ENCODE data around the gene UBL4A.

Gene UBL4A

DNA sequence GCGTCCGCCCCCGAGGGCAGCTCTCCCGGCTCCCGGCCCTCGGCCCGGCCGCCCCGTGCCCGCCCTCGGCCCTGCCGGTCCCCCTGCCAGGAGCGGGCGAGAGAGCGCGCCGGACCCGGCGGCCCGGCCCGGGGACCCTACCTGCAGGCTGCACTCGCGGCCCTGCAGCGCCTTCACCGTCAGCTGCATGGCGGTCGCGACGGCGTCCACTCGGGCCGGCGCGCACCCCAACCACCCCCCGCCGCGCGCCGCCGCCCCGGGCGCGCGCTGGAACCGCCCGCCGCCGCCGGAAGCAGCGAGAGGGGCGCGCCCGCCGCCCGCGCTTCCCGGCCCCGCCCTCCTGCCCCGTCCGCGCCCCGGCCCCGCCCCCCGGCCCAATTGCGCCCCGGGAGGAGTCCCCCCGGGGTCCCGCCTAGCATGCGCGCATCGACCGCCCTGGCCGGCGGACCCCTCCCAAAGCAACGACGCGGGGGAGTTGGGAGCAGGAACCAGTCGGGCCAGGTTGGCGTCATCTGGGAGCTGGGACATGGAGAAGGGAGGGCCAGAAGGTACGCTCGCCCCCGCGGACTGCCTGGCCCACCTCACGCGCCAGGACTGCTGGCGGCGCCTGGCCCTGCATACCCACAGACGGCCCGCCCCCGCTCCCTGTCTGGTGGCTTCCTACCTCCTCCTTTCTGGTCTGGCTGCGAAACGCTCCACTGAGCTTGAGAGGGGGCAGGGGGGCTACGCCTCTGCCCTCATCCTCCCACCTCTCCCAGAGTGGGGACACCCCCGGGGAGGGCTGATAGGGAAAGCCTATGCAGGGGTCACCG, at the start of gene UBL4A:
TSS of gene UBL4A (minus strand) at position 220 of the 812 bp plus-strand sequence. CDS start at position 189, 31 bp downstream.
- peak; percentile 63 for DNase-seq

DNA sequence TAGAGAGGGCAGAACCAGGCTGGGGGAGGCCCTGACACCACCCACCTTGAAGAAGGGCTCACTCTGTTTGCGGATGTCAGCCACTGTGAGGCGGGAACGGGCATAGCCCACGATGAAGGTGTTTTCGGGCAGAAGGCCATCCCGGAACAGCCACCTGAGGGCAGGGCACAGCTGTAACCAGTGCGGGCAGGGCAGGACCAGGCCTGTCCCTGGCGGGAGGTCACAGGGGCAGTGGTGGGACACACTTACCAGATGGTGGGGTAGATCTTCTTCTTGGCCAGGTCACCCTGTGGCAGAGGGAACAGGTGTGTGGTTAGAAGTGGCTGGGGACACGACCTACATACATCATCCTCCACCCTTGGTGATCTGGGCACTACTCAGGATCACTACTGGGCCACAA, 49.5 kb upstream of the UBL4A start:
- no peak for DNase-seq

DNA sequence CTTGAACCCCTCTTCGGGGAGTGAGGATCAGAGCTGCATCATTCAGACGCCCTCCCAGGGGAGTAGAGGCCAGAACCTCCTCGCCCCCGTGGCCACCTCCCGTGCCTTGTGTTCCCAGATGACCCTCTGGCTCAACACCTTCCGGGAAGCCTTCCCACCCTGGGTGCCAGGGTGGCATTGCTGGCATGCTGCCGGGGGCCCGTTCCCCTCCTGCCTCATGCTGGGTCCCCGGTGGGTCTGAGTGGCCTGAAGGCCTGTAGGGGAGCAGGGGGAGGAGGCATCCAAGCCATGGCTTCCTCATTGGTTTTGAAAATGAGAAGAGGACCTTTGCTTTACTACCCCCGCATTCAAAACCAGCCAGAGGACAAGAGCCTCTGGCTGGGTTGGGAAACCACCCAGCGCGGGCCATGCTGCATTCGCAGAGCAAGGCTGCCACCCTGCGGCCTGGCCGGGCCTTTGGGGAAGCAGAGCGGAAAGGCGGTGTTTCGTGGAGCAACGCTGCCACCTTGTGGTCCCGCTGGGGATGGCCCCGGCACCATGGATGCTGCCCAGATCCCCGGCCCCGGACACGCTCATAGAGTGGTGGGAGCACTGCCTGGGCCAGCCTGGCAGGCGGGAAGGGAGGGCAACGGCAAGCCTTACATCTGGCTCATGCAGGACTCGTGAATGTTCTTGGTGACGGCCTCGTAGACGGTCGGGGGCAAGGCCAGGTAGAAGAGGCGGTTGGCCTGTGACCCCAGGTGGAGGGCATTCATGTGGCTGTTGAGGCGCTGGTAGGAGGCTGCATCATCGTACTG, 48.3 kb upstream of the UBL4A start:
- peak; percentile 71 for DNase-seq

DNA sequence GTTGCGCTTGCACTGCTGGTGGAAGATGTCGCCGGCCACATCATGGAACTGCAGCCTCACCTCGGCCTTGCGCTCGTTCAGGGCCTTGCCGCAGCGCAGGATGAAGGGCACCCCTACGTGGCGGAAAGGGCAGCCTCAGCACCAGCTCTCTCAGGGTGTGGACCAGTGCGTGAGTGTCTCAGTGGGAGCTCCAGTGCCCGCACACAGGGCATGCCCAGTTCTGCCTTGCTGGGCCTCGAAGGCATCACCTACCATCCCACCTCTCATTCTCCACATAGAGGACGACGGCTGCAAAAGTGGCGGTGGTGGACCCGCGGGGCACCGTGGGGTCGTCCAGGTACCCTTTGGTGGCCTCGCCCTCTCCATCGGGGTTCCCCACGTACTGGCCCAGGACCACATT, 46.3 kb upstream of the UBL4A start:
- DNase-seq = no peak

DNA sequence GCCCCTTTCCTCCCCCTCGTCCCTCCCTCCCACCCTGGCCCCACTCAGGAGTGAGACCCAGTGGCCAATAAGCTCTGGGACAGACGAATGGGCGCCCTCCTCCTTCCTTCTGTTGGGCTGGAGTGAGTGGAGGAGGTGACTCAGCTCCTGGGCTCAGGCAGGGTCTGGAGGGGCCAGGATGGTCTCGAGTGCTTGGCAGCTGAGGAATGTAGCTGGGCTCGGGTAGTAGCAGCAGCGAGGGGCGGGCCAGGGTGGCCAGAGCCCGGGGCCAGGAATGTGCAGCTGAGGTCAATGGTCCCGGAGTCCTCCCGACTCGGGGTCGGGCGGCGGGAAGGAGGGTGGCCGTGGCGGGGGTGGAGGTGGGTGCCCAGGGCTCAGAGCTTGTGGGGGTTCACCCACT, 45.2 kb upstream of the UBL4A start:
- DNase-seq = no peak

DNA sequence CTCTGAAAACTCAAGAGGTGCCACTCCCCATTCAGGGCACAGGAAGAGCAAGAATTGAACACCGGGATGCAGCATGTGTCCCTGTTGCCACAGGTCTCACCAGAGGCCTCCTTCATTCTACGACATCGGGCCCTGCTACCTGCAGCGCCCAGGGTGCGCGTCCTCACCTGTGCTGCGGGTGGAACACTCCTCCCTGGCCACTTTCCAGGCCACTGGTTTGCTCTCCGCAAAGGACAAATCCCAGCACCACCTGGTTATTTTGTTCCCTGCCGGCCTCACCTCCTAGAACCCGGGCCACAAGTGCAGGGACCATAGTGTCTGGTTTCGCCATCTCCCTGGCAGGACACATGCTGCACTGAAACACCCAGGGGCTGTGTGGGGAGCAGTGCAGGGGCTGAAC, 43.9 kb upstream of the UBL4A start:
- no peak for DNase-seq

DNA sequence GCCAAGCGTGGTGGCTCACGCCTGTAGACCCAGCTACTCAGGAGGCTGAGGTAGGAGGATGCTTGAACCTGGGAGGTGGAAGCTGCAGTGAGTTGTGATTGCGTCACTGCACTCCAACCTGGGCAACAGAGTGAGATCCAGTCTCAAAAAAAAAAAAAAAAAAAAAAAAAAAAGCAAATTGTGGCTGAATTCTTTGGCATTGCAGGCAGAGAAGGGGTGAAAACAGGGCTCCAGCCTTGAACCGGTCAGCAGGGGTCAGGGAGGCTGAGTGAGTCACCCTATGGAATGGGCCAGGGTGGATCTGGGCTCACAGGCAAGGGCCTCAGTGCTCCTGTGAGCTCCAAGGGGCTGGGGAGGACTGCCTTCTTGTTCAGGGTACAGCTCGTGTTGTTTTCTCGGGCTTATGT, 42.8 kb upstream of the UBL4A start:
- no peak for DNase-seq

DNA sequence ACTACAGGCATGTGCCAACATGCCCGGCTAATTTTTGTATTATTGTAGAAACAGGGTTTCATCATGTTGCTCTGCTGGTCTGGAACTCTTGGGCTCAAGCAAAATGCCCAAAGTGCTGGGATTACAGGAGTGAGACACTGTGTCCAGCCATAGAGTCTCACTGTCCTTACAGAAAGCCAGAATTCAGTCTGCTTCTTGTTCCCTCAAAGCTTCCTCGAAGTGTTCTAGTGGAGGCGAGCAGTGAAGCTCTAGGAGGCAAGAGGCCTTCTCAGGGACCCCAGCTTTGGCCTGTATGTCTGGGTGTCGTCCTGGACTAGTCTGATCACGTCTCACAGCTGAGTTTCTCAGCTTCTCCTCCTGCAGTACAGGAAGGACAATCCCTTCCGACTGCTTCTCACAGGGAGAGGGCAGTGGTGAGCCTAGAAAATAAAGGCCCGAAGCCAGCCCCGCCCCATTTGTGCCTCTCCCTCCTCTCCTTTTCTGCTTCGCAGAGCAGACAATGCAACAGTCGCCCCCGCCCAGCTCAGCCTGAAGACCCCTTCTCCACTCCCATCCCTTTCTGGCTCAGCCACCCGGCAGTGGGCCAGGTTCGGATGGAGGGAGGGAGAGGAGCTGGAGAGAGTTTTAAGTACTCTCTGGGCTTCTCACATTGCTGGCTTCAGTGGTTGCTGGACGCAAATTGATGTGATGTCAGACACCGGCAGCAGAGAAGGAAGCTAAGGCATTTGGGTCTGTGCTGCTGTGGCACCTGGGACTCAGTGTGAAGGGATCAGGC, 40.7 kb upstream of the UBL4A start:
- DNase-seq = peak; percentile 79

DNA sequence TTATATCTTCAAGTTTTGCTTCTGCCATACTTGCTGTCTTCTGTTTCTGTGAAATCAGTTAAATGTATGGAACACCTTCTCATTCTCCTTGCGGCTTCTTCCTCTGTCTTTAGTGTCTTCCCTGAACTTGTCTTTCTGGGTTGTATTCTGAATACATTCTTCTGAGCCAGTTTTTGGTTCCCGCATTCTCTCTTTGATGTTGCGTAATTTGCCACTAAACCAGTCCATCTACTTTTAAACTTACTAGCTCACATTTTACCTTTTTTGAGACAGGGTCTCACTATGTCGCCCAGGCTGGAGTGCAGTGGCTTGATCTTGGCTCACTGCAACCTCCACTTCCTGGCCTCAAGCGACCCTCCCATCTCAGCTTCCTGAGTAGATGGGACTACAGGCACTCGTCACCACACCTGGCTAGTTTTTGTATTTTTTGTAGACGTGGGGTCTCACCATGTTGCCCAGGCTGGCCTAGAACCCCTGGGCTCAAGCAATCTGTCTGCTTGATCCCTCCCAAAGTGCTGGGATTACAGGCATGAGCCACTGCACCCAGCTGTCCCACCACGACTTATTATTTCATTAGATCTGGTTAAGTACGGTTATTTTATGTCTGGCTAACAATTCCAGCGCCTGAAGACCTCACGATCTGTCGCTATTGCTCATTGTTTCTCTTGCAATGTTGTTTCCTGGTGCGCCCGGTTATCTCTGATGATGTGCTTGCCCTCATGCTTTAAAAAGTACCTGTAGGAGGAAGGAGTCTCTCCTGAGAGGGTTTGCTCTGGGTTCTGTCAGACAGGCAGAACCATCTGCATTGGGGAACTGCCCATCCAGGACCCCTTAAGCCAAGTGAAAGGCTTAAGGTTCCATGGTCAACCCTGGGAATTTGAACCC, 39.4 kb upstream of the UBL4A start:
- no peak for DNase-seq

DNA sequence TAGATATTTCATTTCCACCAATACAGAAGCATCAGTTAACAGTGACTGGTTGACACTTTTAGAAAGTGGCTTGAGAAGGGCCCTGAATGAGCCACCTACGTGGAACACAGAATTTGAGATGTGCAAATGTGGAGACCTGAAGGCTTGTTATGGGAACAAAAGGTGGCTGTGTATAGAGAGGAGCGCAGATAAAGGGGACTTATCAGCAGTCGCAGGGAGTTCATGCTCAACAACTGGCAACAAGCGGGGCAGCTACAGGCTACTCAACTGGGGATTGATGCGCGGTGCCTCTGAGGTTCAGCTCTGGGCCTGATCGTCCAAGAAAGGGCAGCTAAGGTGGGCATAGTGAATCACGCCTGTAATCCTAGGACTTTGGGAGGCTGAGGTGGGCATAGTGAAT, 33.0 kb upstream of the UBL4A start:
- DNase-seq = no peak

DNA sequence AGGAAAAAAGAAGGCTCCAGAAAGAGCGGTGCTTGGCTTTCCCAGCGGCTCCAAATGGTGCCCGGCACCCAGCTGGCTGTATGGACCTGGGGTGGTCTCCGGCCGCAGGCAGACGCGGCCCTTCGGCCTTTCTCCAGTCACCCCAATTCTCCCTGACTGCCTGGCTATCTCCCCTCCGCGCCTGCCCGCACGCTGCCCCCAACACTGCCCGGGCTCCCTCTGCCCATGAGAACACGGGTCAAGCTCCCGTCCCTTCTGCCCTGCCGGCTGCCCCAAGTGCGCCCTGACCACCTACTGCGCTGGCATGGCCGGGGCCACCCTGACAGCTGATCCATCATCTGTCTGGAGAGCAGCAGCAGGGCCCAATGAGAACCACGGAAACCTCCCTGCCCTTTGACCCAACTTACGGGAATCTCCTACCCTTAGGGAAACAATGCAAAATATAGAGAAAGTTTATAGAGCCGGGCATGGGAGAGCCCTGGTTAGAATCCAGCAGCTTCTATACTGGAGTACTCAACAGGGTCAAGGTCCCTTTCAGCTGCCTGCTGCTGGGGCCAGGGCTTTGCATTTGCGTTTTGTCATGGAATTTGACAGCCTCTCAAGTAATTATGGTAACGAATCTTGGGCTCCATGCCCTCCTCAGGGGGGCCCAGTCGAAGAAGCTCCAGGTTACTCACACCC, 30.8 kb upstream of the UBL4A start:
- DNase-seq = no peak

DNA sequence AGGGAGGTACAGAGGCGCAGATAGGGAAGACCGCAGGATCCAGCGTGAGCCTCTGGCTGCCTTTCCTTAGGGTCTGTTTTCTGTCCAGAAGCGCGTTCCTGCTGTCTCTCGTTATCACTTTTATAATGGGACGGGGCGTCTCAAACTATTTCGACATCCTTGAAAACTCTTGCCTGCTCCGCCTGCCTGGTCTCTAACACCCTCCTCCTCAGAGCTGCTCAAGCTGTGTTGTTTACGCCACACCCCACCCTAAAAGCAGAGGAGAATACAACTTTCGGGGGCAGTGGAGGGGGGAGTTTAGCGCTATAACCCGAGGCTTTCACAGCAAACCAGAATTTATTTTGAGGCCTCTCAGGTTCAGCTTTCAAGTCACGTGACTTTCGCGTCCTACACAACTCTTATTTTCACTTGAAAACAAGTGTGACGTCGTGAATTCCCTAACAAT, 30.3 kb upstream of the UBL4A start:
- DNase-seq = no peak

DNA sequence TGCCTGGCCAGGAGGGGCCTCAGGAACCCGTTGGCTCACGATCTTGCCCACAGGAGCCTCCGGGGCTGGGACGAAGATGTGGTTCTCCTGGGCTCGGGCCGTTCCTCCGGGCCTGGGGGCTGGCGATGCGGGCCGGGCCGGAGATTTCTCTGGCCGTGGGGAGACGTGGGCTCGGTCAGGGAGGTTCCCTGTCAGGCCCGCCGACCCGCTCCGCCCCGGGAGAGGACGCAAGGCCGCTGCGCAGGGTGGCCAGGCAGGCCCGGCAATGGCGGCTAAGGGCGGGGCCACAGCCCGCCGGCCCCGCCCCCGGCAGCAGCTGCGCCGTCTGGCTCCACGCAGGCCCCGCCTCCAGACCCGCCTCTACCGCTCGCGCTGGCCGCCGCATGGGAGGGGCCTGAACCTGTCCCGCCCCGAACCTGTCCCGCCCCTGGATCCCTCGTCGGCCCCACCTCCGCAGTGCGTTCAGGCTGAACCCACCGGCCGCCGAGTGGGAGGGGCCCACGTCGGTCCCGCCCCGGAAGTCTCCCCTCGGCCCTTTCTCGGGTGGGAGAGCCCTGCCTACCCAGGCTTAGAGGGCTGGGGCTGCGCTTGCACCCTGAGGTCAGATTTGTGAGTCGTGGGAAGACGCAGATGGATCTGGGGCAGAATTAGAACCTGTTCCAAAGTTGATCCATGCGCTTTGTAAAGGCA, 29.7 kb upstream of the UBL4A start, which contains the start of gene FAM3A:
TSS of gene FAM3A (minus strand) at position 267 of the 690 bp plus-strand sequence. CDS start 460 bp downstream, outside the sequence.
- DNase-seq = peak; percentile 88

DNA sequence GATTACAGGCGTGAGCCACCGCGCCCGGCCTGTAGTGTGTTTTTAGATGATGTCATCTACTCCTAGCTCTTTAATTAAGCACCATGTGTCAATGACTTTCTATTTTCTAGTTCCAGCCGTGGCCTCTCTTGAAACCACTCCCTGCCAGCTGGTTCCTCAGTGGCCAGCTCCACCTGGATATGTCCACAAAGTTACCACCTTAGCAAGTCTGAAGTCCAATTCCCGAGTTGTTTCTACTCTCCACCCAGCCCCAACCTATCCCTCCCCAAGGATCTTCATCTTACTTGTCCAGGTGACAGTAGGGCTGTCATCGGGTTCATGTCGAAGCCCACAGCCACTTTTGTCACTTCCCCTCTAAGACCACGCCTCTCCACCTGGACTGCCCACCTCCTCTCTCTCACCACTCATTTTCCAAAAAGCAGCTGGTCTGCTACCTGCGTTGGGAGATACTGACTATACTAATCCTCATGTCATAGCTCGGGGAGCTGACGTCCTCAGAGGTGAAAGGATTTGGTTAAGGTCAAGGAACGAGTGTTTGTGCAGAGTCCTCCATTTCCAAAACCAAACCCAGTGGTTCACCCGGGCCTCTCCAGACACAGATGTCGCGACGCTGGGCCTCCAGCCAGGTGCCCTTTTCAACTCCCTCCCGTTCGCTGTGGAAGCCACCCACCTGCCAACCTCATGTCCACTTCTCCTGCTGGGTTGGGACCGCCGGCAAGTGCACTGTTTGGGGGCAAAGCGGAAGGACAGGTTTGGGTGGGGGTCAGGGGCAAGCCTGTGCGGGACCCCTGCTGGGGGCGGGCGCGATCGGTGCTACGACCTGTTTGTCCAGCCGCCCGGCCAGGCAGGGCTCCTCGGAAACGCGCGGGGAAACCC, 28.9 kb upstream of the UBL4A start:
- DNase-seq = no peak

DNA sequence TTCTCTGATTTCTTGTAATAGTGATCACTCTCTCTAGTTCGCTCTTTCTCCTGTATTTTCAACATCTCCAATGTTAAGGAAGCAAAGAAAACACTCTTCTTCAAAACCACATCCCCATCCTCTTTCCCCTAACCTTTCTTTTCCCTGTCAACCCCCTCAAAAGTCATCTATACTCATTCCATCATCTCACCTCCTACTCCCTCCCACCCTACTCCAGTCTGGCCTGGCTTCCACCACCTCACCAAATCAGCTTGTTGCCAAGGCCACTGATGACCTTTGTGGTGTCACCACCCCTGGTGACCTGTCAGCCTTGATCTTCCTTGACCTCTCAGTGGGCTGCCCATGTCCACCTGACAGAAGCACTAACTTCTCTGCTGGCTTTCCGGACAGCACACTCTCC, 27.3 kb upstream of the UBL4A start:
- no peak for DNase-seq

DNA sequence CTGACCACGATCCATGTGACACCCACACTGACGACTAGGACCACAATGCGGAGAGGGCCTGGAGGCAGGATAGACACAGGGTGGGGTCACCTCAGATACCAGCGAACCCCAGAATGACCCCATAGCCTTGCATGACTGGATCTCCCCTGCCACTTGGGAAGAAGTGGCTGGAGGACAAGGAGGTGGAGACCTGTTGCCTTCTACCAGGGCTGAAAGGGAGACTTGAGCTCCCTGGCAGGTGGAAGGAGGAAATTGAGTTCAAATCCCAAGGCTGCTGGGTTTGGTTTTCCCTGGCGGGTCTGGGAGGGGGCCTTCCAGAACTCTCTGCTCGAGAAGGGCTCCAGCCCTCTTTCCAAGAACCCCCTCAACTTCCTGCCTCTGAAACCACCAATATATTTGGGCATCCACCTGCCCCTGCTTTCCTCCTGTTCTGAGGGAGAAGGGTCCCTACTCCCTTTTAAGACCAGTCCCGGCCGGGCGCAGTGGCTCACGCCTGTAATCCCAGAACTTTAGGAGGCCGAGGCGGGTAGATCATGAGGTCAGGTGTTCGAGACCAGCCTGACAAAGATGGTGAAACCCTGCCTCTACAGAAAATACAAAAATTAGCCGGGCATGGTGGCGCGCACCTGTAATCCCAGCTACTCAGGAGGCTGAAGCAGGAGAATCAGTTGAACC, 26.6 kb upstream of the UBL4A start:
- no peak for DNase-seq

DNA sequence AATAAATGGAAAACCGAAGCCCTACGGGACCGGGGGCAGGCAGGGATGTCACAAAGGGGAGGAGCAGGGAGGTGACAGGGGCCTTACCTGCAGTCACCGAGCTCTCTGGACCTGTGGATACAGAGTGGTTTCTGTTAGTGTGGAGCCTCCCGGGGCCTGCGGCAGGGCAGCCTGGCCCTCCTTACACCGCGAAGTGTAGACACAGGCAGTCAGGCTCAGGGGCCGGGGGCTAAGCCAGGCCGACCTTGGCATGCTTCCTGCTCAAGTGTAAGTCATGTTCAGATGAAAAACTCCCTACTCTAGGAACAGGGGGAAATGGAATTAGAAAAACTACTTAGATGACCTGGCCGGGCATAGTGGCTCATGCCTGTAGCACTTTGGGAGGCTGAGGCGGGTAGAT, 25.3 kb upstream of the UBL4A start:
- no peak for DNase-seq

DNA sequence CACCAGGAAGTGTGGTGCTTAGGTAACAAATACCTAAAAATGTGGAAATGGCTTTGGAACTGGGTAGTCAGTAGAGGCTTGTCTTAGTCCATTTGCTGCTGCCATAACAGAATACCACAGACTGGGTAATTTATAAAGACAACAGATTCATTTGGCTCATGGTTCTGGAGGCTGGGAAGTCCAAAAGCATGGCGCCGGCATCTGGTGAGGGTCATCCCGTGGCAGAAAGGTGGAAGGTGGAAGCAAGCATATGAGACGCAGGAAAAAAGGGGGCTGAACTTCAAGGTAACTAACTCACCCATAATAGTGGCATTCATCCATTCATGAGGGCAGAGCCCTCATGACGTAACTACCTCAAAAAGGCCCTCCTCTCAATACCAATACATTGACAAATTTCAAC, 23.0 kb upstream of the UBL4A start:
- DNase-seq = no peak

DNA sequence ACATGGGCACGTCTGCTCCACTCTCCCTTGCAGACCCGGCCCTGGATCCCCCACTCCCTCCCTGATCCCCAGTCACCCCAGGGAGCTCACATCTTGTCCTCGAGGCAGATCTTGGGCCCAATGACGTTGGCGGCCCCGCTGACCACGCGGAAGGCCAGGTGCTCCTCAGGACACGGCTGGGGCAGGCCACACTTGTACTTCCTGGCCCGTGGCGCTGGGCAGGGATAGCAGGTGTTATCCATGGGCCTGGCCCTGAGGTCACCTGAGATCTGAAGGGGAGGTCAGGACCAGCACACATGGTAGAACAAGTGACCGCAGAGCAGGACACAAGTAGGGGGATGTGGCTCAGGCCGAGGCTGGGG, 21.9 kb upstream of the UBL4A start:
- no peak for DNase-seq
